ENCODE measurements around the gene ING4.

ING4 gene

DNA sequence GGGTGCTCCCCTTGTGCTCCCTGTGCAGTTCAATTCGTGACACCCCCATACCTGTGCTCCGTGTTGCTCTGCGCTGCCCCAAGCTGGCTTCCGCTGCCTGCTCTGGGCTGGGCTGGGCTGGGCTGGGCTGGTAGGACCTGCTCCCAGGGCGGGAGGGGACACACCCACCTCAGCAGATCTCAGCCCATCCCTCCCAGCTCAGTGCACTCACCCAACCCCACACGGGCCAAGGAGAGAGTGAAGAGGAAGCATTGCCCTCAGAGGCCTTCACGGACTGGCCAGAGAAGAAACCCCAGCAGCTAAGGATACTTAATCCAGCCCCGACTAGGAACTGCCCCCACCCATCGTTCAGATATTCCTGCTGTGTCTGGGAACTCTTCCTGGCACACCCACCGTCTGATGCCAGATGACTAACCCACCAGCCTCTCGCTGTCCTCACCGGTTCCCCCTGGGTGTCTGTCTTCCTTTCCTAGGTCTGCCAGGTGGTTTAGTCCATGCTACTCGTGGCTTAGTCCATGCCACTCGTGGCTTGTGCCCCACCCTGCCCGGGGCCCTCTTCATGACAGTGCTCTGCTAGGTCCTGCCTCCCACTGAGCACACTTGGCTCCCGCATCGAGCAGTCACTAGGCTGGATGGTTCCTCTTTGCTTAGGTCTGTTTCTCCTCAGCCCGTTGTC is 26.9 kb downstream of the ING4 start, which contains the start of gene LPAR5:
TSS of gene LPAR5 (minus strand) at position 104 of the 676 bp plus-strand sequence. CDS start 14,711 bp downstream, outside the sequence.
- DNase-seq (ENCODE audit: low read depth in 1 of 2, low spot score in 1 of 2), result peak in 1 of 2 experiments; percentile 66
- Histone ChIP-seq H3K27ac (replicated peaks) (peak within 1 kb of the TSS; percentile 56), H3K4me3 (replicated peaks; ENCODE audit: insufficient read depth, low read length) (no peak within 1 kb of the TSS)

DNA sequence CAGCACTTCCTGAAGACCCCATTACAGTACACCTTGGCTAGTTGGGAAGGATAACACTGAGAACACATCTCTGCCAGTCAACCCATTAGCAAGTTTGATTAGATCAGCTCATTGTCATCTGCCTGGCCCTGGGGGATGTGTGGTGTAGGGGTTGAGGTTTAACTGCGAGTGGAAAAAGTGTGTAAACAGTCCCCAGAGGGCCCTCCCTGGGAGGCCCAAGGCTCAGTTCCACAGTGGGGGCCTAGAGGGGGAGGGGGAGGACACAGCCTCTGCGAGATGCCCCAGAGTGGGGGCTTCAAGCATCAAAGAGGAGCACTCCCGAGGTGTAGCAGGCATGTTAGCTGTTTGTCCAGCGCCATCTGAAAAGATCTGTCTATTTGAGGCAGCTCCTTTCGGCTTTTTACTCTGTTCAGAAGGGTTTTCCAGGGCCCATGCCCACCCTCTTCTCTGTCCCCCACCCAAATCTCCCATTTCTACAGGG is 27.5 kb downstream of the ING4 start:
- peak in 1 of 2 experiments; percentile 59 for DNase-seq (ENCODE audit: low read depth in 1 of 2, low spot score in 1 of 2)
- H3K4me3 ChIP-seq (replicated peaks; ENCODE audit: insufficient read depth, low read length), result no peak overlapping the region
- peak overlapping the region; percentile 56 for H3K27ac ChIP-seq (replicated peaks)
- TF ChIP-seq, protein P1, sequence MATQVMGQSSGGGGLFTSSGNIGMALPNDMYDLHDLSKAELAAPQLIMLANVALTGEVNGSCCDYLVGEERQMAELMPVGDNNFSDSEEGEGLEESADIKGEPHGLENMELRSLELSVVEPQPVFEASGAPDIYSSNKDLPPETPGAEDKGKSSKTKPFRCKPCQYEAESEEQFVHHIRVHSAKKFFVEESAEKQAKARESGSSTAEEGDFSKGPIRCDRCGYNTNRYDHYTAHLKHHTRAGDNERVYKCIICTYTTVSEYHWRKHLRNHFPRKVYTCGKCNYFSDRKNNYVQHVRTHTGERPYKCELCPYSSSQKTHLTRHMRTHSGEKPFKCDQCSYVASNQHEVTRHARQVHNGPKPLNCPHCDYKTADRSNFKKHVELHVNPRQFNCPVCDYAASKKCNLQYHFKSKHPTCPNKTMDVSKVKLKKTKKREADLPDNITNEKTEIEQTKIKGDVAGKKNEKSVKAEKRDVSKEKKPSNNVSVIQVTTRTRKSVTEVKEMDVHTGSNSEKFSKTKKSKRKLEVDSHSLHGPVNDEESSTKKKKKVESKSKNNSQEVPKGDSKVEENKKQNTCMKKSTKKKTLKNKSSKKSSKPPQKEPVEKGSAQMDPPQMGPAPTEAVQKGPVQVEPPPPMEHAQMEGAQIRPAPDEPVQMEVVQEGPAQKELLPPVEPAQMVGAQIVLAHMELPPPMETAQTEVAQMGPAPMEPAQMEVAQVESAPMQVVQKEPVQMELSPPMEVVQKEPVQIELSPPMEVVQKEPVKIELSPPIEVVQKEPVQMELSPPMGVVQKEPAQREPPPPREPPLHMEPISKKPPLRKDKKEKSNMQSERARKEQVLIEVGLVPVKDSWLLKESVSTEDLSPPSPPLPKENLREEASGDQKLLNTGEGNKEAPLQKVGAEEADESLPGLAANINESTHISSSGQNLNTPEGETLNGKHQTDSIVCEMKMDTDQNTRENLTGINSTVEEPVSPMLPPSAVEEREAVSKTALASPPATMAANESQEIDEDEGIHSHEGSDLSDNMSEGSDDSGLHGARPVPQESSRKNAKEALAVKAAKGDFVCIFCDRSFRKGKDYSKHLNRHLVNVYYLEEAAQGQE (IDR thresholded peaks at IDR 0.05; ENCODE audit: insufficient replicate concordance, low read depth), result no peak
- TF ChIP-seq POLR2AphosphoS5 (IDR thresholded peaks at IDR 0.05; ENCODE audit: low read depth) (no peak), GABPA (IDR thresholded peaks at IDR 0.05; ENCODE audit: low read depth) (no peak), SPI1 (IDR thresholded peaks at IDR 0.05; ENCODE audit: borderline replicate concordance, low read depth) (no peak)
- TF ChIP-seq, protein P2, sequence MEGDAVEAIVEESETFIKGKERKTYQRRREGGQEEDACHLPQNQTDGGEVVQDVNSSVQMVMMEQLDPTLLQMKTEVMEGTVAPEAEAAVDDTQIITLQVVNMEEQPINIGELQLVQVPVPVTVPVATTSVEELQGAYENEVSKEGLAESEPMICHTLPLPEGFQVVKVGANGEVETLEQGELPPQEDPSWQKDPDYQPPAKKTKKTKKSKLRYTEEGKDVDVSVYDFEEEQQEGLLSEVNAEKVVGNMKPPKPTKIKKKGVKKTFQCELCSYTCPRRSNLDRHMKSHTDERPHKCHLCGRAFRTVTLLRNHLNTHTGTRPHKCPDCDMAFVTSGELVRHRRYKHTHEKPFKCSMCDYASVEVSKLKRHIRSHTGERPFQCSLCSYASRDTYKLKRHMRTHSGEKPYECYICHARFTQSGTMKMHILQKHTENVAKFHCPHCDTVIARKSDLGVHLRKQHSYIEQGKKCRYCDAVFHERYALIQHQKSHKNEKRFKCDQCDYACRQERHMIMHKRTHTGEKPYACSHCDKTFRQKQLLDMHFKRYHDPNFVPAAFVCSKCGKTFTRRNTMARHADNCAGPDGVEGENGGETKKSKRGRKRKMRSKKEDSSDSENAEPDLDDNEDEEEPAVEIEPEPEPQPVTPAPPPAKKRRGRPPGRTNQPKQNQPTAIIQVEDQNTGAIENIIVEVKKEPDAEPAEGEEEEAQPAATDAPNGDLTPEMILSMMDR (IDR thresholded peaks at IDR 0.05; ENCODE audit: insufficient read depth, low read length), result no peak
- no peaks in the 10 kb centered on the region for H3K27me3 ChIP-seq (ENCODE audit: insufficient read depth, poor library complexity, severe bottlenecking)

More for the DNA sequence above, 26.9 kb downstream of the ING4 start, which contains the start of gene LPAR5:
- 0 out of 2 replicates have a peak, but pooled peaks have one; percentile 31 for TF ChIP-seq POLR2AphosphoS5 (IDR thresholded peaks at IDR 0.05; ENCODE audit: low read depth)
- TF ChIP-seq, protein P2 (IDR thresholded peaks at IDR 0.05; ENCODE audit: insufficient read depth, low read length), result no peak
- TF ChIP-seq SPI1 (IDR thresholded peaks at IDR 0.05; ENCODE audit: borderline replicate concordance, low read depth), result no peak
- TF ChIP-seq, protein P1 (IDR thresholded peaks at IDR 0.05; ENCODE audit: insufficient replicate concordance, low read depth), result no peak
- H3K27me3 ChIP-seq (ENCODE audit: insufficient read depth, poor library complexity, severe bottlenecking), result no peaks in the 10 kb centered on the region

DNA sequence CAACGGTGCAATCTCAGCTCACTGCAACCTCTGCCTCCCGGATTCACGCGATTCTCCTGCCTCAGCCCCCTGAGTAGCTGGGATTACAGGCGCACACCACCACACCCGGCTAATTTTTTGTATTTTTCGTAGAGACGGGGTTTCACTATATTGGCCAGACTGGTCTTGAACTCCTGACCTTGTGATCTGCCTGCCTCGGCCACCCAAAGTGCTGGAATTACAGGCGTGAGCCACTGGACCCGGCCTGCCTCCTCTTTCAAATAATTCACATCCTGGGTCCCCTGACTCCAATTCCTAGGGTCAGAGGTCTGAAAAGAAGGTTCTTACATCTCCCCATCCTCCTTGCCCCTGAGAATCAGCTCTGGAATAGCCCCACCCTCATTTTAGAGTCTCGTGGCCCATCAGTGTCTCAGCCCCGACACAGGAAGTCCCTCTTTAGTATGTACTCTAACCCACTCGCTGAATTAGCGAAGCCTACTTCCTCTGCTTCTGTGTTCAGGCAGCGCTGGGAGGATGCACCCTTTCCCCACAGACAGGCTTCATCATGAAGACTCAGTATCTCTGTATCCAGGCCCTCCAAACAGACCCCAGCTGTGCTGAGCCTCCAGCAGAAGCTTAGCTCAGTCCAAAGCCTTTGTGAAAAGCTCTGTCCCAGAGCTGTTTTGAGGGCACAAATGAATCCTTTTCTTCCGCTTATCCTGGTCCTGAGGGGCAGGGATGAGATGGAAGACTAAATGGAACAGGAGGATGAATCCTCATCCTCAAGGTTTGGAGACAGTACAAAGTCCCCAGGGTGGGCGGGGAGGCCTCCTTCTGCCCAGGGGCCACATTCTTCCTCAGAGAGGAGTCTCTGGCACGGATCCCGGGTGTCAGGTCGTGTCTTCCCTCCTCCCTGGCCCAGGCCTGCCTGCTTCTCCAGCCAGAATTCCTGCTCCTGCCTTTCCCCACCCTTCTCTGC is 30.6 kb downstream of the ING4 start:
- peak in 1 of 2 experiments; percentile 52 for DNase-seq (ENCODE audit: low read depth in 1 of 2, low spot score in 1 of 2)
- Histone ChIP-seq H3K27me3 (ENCODE audit: insufficient read depth, poor library complexity, severe bottlenecking) (no peaks in the 10 kb centered on the region), H3K27ac (replicated peaks) (no peak overlapping the region), H3K4me3 (replicated peaks; ENCODE audit: insufficient read depth, low read length) (no peak overlapping the region)
- TF ChIP-seq GABPA (IDR thresholded peaks at IDR 0.05; ENCODE audit: low read depth) (no peak), SPI1 (IDR thresholded peaks at IDR 0.05; ENCODE audit: borderline replicate concordance, low read depth) (peak; percentile 35; the same call in 1 of the 2 replicates)

DNA sequence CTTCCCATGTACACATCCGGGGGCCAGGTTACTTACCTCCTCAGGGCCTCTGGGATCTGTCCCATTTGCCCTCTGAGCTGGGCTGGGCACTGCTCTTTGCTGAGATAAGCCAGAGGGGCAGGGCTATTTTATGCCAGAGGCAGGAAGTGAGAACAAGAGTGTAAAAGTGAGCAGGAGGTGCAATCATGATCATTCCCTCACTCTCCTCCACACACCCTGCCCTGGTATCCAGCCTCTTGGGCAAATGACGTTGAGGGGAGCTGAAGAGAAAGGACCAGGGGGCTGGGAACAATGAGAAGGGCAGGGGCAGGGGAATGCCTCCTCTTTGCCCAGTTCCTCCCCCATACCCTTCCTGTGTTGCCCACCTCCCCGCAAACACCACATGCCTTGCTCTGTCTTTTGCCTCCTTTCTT is 31.4 kb downstream of the ING4 start:
- no peak for TF ChIP-seq POLR2AphosphoS5 (IDR thresholded peaks at IDR 0.05; ENCODE audit: low read depth)
- TF ChIP-seq, protein P2 (IDR thresholded peaks at IDR 0.05; ENCODE audit: insufficient read depth, low read length), result no peak
- TF ChIP-seq GABPA (IDR thresholded peaks at IDR 0.05; ENCODE audit: low read depth), result no peak
- TF ChIP-seq, protein P1 (IDR thresholded peaks at IDR 0.05; ENCODE audit: insufficient replicate concordance, low read depth), result no peak
- TF ChIP-seq SPI1 (IDR thresholded peaks at IDR 0.05; ENCODE audit: borderline replicate concordance, low read depth), result no peak
- H3K27ac ChIP-seq (replicated peaks), result no peak overlapping the region
- DNase-seq (ENCODE audit: low read depth in 1 of 2, low spot score in 1 of 2), result no peak
- no peak overlapping the region for H3K4me3 ChIP-seq (replicated peaks; ENCODE audit: insufficient read depth, low read length)
- H3K27me3 ChIP-seq (ENCODE audit: insufficient read depth, poor library complexity, severe bottlenecking), result no peaks in the 10 kb centered on the region

Data from HL-60 (cell line).